GM23338 (cell line): ENCODE measurements around the gene PIANP. TPM values are rescaled to one million over a fixed set of nuclear protein-coding genes. Genes with fewer than 3 reads are reported as not detected.

Experiments used
- ATAC-seq: fragments of 200-7000 bp; cut with Tn5 transposase; 3 replicates; pipeline ENCODE4 v1.9.1; 2020
- DNase-seq: peaks from one replicate; pipeline ENCODE4 v3.0.0-alpha.2; 2015; ENCODE audit warnings: low spot score
- H2AFZ ChIP-seq: fragments of 200-600 bp; sonication (generic); 2 replicates; pipeline ENCODE4 v1.8.0; 2016; ENCODE audit warnings: antibody characterized with exemption, mild to moderate bottlenecking, moderate library complexity
- H3F3A ChIP-seq: fragments of 200-600 bp; sonication (generic); replicated peaks from 2 replicates; pipeline ENCODE4 v1.8.0; 2017; ENCODE audit warnings: antibody characterized with exemption, mixed run types, low read depth
- H3K27ac ChIP-seq: fragments of 200-600 bp; sonication (generic); 2 replicates; pipeline ENCODE4 v1.6.1; 2016; ENCODE audit warnings: low read depth
- H3K27me3 ChIP-seq: fragments of 200-600 bp; sonication (generic); 2 replicates; pipeline ENCODE4 v1.8.0; 2016; ENCODE audit warnings: mild to moderate bottlenecking, mixed run types, moderate library complexity; ENCODE audit not compliant: insufficient read depth
- H3K36me3 ChIP-seq: fragments of 200-600 bp; sonication (generic); 2 replicates; pipeline ENCODE4 v1.8.0; 2016; ENCODE audit warnings: mild to moderate bottlenecking; ENCODE audit not compliant: insufficient read depth
- H3K4me1 ChIP-seq: fragments of 200-600 bp; sonication (generic); 2 replicates; pipeline ENCODE4 v1.8.0; 2016; ENCODE audit warnings: mild to moderate bottlenecking, moderate library complexity; ENCODE audit not compliant: insufficient read depth
- H3K4me2 ChIP-seq: fragments of 200-600 bp; sonication (generic); 2 replicates; pipeline ENCODE4 v1.7.1; 2017; ENCODE audit warnings: mixed run types
- H3K4me3 ChIP-seq: fragments of 200-600 bp; sonication (generic); 2 replicates; pipeline ENCODE4 v1.6.1; 2016; ENCODE audit warnings: mixed run types
- H3K79me2 ChIP-seq: fragments of 200-600 bp; sonication (generic); replicated peaks from 2 replicates; pipeline ENCODE4 v1.8.0; 2017; ENCODE audit warnings: mild to moderate bottlenecking; ENCODE audit not compliant: insufficient read depth
- H3K9me2 ChIP-seq: fragments of 200-600 bp; sonication (generic); 2 replicates; pipeline ENCODE4 v1.8.0; 2017; ENCODE audit not compliant: insufficient read depth
- H4K20me1 ChIP-seq: fragments of 200-600 bp; sonication (generic); replicated peaks from 2 replicates; pipeline ENCODE4 v1.8.0; 2017; ENCODE audit warnings: mild to moderate bottlenecking; ENCODE audit not compliant: insufficient read depth
- H3K27ac Mint-ChIP-seq: 2 replicates; pipeline ENCODE4 v1.8.0; 2020; ENCODE audit warnings: inconsistent platforms, mild to moderate bottlenecking, moderate library complexity, mixed read lengths
- H3K27me3 Mint-ChIP-seq: 3 replicates; pipeline ENCODE4 v1.8.0; 2022; ENCODE audit warnings: low read depth, mild to moderate bottlenecking, moderate library complexity, mixed read lengths, inconsistent platforms; ENCODE audit not compliant: insufficient read depth, poor library complexity
- H3K36me3 Mint-ChIP-seq: 3 replicates; pipeline ENCODE4 v1.8.0; 2021; ENCODE audit warnings: low read depth, mild to moderate bottlenecking, inconsistent platforms, moderate library complexity, mixed read lengths
- H3K4me1 Mint-ChIP-seq: 3 replicates; pipeline ENCODE4 v1.8.0; 2020; ENCODE audit warnings: mild to moderate bottlenecking, inconsistent platforms, mixed read lengths
- H3K4me3 Mint-ChIP-seq: 3 replicates; pipeline ENCODE4 v1.8.0; 2021; ENCODE audit warnings: moderate library complexity, mild to moderate bottlenecking, inconsistent platforms, mixed read lengths
- H3K9me3 Mint-ChIP-seq: 3 replicates; pipeline ENCODE4 v1.8.0; 2020; ENCODE audit warnings: moderate library complexity, mild to moderate bottlenecking, inconsistent platforms, mixed read lengths
- CREB1 ChIP-seq: fragments of 250-450 bp; sonication (Bioruptor Pico); IDR thresholded peaks from 2 replicates; pipeline ENCODE4 v1.5.0; 2020; ENCODE audit warnings: low read depth, mild to moderate bottlenecking, moderate library complexity
- ETS1 ChIP-seq: IDR thresholded peaks from 2 replicates; pipeline ENCODE4 v1.6.1; 2016; ENCODE audit warnings: antibody characterized with exemption
- EZH2 ChIP-seq: fragments of 200-600 bp; sonication (generic); IDR thresholded peaks from one replicate; pipeline ENCODE4 v1.8.0; 2017; ENCODE audit warnings: antibody characterized with exemption, mild to moderate bottlenecking, low read depth; ENCODE audit not compliant: unreplicated experiment
- EZH2phosphoT487 ChIP-seq: fragments of 200-600 bp; sonication (generic); IDR thresholded peaks from one replicate; pipeline ENCODE4 v1.8.1; 2018; ENCODE audit warnings: antibody characterized with exemption; ENCODE audit not compliant: unreplicated experiment
- JUNB ChIP-seq: IDR thresholded peaks from one replicate; pipeline ENCODE4 v1.6.1; 2016; ENCODE audit warnings: antibody characterized with exemption; ENCODE audit not compliant: unreplicated experiment
- NANOG ChIP-seq: IDR thresholded peaks from 2 replicates; pipeline ENCODE4 v1.6.1; 2016; ENCODE audit warnings: antibody characterized with exemption, borderline replicate concordance
- POLR2AphosphoS5 ChIP-seq: IDR thresholded peaks from 2 replicates; pipeline ENCODE4 v1.6.1; 2016; ENCODE audit warnings: antibody characterized with exemption, low read depth
- STAT1 ChIP-seq: IDR thresholded peaks from one replicate; pipeline ENCODE4 v1.6.1; 2016; ENCODE audit warnings: antibody characterized with exemption; ENCODE audit not compliant: unreplicated experiment
- ZNF114 ChIP-seq: fragments of 250-450 bp; sonication (Bioruptor Pico); IDR thresholded peaks from 2 replicates; pipeline ENCODE4 v1.5.0; 2020; ENCODE audit warnings: mild to moderate bottlenecking, moderate library complexity
- ZNF331 ChIP-seq: fragments of 250-450 bp; sonication (Bioruptor Pico); IDR thresholded peaks from 2 replicates; pipeline ENCODE4 v1.5.0; 2020; ENCODE audit warnings: low read depth, mild to moderate bottlenecking, moderate library complexity
- polyA plus RNA-seq: library from polyadenylated mRNA; unstranded; fragments of >200 nt; fragmentation: Nextera tagmentation; extraction: Ambion mirVana; gene quantifications from 2 replicates; pipeline ENCODE4 v1.2.1, GENCODE V29; 2016
- total RNA-seq: library from RNA; depleted of rRNA; stranded (reverse); fragments of >200 nt; shearing (Covaris generic); gene quantifications from 2 replicates; pipeline ENCODE4 v1.2.3, GENCODE V29; 2014
- TF ChIP-seq, protein P1 (sequence below): fragments of 250-450 bp; sonication (Bioruptor Pico); IDR thresholded peaks from 2 replicates; pipeline ENCODE4 v1.5.0; 2020; ENCODE audit warnings: mild to moderate bottlenecking, moderate library complexity
- TF ChIP-seq, protein P2 (sequence below), 2 experiments: fragments of 200-600 bp in 1 of 2; sonication (generic) in 1 of 2; conservative IDR thresholded peaks; 2 replicates each; pipeline versions ENCODE4 v1.5.1 to v1.6.1; 2016 to 2017; ENCODE audit warnings: antibody characterized with exemption in 2 of 2, low read depth in 2 of 2, mild to moderate bottlenecking in 2 of 2, moderate library complexity in 1 of 2
- TF ChIP-seq, protein P3 (sequence below): IDR thresholded peaks from one replicate; pipeline ENCODE4 v1.6.1; 2018; ENCODE audit warnings: antibody characterized with exemption; ENCODE audit not compliant: unreplicated experiment

Gene PIANP
- total and polyA plus RNA-seq, 2 experiments from 2014 or later, result 2.2 to 6.4 TPM

GRCh38 chr12:6644257-6644596 is 56.4 kb downstream of the PIANP start:
- H3K9me2 ChIP-seq, result no peaks in the 10 kb centered on the region

More at GRCh38 chr12:6644257-6644596, 56.4 kb downstream of the PIANP start:
- Mint-ChIP-seq H3K4me3 (no peak overlapping the region), H3K36me3 (peaks cover 5% of the 10 kb centered on the region; the same call in 1 of the 3 replicates), H3K9me3 (no peaks in the 10 kb centered on the region), H3K4me1 (peaks cover 9% of the 10 kb centered on the region), H3K27me3 (peaks cover 9% of the 10 kb centered on the region), H3K27ac (no peak overlapping the region)
- H3K27me3 ChIP-seq, result peaks cover 27% of the 10 kb centered on the region
- H3K27ac ChIP-seq, result no peak overlapping the region
- H3K4me2 ChIP-seq, result no peak overlapping the region
- ATAC-seq (no peak), DNase-seq (no peak)
- H3K79me2 ChIP-seq, result no peaks in the 10 kb centered on the region
- no peaks in the 10 kb centered on the region for H3K36me3 ChIP-seq
- H3K4me1 ChIP-seq, result peaks cover 10% of the 10 kb centered on the region; the same call in 1 of the 2 replicates
- H4K20me1 ChIP-seq, result no peaks in the 10 kb centered on the region
- peaks cover 9% of the 10 kb centered on the region; the same call in 1 of the 2 replicates for H3F3A ChIP-seq
- TF ChIP-seq, protein P1, sequence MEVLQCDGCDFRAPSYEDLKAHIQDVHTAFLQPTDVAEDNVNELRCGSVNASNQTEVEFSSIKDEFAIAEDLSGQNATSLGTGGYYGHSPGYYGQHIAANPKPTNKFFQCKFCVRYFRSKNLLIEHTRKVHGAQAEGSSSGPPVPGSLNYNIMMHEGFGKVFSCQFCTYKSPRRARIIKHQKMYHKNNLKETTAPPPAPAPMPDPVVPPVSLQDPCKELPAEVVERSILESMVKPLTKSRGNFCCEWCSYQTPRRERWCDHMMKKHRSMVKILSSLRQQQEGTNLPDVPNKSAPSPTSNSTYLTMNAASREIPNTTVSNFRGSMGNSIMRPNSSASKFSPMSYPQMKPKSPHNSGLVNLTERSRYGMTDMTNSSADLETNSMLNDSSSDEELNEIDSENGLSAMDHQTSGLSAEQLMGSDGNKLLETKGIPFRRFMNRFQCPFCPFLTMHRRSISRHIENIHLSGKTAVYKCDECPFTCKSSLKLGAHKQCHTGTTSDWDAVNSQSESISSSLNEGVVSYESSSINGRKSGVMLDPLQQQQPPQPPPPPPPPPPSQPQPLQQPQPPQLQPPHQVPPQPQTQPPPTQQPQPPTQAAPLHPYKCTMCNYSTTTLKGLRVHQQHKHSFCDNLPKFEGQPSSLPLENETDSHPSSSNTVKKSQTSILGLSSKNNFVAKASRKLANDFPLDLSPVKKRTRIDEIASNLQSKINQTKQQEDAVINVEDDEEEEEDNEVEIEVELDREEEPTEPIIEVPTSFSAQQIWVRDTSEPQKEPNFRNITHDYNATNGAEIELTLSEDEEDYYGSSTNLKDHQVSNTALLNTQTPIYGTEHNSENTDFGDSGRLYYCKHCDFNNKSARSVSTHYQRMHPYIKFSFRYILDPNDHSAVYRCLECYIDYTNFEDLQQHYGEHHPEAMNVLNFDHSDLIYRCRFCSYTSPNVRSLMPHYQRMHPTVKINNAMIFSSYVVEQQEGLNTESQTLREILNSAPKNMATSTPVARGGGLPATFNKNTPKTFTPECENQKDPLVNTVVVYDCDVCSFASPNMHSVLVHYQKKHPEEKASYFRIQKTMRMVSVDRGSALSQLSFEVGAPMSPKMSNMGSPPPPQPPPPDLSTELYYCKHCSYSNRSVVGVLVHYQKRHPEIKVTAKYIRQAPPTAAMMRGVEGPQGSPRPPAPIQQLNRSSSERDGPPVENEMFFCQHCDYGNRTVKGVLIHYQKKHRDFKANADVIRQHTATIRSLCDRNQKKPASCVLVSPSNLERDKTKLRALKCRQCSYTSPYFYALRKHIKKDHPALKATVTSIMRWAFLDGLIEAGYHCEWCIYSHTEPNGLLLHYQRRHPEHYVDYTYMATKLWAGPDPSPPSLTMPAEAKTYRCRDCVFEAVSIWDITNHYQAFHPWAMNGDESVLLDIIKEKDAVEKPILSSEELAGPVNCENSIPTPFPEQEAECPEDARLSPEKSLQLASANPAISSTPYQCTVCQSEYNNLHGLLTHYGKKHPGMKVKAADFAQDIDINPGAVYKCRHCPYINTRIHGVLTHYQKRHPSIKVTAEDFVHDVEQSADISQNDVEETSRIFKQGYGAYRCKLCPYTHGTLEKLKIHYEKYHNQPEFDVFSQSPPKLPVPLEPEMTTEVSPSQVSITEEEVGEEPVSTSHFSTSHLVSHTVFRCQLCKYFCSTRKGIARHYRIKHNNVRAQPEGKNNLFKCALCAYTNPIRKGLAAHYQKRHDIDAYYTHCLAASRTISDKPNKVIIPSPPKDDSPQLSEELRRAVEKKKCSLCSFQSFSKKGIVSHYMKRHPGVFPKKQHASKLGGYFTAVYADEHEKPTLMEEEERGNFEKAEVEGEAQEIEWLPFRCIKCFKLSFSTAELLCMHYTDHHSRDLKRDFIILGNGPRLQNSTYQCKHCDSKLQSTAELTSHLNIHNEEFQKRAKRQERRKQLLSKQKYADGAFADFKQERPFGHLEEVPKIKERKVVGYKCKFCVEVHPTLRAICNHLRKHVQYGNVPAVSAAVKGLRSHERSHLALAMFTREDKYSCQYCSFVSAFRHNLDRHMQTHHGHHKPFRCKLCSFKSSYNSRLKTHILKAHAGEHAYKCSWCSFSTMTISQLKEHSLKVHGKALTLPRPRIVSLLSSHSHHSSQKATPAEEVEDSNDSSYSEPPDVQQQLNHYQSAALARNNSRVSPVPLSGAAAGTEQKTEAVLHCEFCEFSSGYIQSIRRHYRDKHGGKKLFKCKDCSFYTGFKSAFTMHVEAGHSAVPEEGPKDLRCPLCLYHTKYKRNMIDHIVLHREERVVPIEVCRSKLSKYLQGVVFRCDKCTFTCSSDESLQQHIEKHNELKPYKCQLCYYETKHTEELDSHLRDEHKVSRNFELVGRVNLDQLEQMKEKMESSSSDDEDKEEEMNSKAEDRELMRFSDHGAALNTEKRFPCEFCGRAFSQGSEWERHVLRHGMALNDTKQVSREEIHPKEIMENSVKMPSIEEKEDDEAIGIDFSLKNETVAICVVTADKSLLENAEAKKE, result no peak
- TF ChIP-seq CREB1 (CRISPR knock-in tag) (no peak), JUNB (no peak), NANOG (no peak), EZH2phosphoT487 (no peak), ZNF331 (CRISPR knock-in tag) (no peak), ETS1 (no peak), STAT1 (no peak), ZNF114 (CRISPR knock-in tag) (no peak), POLR2AphosphoS5 (no peak), EZH2 (no peak)
- TF ChIP-seq, protein P2, sequence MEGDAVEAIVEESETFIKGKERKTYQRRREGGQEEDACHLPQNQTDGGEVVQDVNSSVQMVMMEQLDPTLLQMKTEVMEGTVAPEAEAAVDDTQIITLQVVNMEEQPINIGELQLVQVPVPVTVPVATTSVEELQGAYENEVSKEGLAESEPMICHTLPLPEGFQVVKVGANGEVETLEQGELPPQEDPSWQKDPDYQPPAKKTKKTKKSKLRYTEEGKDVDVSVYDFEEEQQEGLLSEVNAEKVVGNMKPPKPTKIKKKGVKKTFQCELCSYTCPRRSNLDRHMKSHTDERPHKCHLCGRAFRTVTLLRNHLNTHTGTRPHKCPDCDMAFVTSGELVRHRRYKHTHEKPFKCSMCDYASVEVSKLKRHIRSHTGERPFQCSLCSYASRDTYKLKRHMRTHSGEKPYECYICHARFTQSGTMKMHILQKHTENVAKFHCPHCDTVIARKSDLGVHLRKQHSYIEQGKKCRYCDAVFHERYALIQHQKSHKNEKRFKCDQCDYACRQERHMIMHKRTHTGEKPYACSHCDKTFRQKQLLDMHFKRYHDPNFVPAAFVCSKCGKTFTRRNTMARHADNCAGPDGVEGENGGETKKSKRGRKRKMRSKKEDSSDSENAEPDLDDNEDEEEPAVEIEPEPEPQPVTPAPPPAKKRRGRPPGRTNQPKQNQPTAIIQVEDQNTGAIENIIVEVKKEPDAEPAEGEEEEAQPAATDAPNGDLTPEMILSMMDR (conservative IDR thresholded peaks at IDR 0.05; ENCODE audit: low read depth in 2 of 2), result no peak
- TF ChIP-seq, protein P3, sequence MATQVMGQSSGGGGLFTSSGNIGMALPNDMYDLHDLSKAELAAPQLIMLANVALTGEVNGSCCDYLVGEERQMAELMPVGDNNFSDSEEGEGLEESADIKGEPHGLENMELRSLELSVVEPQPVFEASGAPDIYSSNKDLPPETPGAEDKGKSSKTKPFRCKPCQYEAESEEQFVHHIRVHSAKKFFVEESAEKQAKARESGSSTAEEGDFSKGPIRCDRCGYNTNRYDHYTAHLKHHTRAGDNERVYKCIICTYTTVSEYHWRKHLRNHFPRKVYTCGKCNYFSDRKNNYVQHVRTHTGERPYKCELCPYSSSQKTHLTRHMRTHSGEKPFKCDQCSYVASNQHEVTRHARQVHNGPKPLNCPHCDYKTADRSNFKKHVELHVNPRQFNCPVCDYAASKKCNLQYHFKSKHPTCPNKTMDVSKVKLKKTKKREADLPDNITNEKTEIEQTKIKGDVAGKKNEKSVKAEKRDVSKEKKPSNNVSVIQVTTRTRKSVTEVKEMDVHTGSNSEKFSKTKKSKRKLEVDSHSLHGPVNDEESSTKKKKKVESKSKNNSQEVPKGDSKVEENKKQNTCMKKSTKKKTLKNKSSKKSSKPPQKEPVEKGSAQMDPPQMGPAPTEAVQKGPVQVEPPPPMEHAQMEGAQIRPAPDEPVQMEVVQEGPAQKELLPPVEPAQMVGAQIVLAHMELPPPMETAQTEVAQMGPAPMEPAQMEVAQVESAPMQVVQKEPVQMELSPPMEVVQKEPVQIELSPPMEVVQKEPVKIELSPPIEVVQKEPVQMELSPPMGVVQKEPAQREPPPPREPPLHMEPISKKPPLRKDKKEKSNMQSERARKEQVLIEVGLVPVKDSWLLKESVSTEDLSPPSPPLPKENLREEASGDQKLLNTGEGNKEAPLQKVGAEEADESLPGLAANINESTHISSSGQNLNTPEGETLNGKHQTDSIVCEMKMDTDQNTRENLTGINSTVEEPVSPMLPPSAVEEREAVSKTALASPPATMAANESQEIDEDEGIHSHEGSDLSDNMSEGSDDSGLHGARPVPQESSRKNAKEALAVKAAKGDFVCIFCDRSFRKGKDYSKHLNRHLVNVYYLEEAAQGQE, result no peak
- H3K4me3 ChIP-seq, result no peak overlapping the region
- H2AFZ ChIP-seq, result 0 out of 2 replicates have a peak overlapping the region, but pooled peaks have one; percentile 38
